HG02943 (cell line): ENCODE data around the gene ABCB10.
"Not testable (repeated sequence)": the region's sequence is repeated elsewhere in the genome, so short reads cannot be mapped to it uniquely, and the experiment has no call there.

Source experiments
- ATAC-seq: cut with Tn5 transposase; IDR thresholded peaks from one replicate; pipeline ENCODE4 v1.9.1; 2021; ENCODE audit warnings: mild to moderate bottlenecking, low read depth, moderate library complexity; ENCODE audit not compliant: unreplicated experiment

The ABCB10 gene

GRCh38 chr1:229480495-229480894, 78.0 kb downstream of the ABCB10 start:
- no peak for ATAC-seq

GRCh38 chr1:229479660-229480399, 78.7 kb downstream of the ABCB10 start:
- ATAC-seq: peak; percentile 57

DNA sequence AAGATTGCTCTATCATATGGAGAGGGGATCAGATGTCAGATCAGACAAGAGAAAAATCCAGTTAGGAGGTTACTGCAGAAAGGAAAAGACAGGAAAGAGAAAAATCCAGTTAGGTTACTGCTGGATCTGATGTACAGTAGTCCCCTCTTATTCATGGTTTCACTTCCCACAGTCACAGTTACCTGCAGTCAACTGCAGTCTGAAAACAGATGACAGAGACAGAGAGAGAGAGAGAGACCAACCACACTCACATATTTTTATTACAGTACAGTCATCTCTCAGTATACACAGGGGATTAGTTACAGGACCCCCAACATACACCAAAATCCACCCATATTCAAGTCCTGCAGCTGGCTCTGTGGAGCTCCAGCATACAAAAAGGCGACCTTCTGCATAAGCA, 79.7 kb downstream of the ABCB10 start:
- peak; percentile 50 for ATAC-seq

DNA sequence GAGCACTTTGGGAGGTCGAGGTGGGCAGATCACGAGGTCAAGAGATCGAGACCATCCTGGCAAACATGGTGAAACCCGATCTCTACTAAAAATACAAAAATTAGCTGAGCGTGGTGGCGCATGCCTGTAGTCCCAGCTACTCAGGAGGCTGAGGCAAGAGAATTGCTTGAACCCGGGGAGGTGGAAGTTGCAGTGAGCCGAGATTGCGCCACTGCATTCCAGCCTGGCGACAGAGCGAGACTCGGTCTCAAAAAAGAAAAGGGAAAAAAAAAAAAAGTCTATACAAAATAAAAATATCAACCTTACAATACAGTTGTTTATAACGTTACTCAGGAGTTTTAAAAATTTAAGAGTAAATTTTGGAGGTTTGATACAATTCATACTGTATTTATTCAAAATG, 82.6 kb downstream of the ABCB10 start:
- not testable (repeated sequence) for ATAC-seq

GRCh38 chr1:229474509-229474908, 84.0 kb downstream of the ABCB10 start:
- ATAC-seq: no peak

DNA sequence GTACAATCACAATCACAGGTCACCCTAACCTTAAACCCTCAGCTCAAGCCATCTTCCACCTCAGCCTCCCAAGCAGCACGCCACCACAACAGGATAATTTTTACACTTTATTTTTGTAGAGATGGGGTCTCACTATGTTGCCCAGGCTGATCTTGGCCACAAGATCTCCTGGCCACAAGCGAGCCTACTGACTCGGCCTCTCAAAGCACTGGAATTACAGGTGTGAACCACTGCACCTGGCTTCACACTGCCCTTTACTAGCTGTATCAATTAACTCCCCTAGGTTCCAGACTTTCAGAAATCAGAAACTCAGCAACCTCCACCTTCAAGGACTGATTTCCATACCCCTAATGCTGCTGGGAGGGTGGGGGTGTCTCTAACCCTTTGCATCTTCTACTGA, 87.3 kb downstream of the ABCB10 start:
- ATAC-seq: no peak

GRCh38 chr1:229470406-229471043, 88.0 kb downstream of the ABCB10 start:
- ATAC-seq: no peak

DNA sequence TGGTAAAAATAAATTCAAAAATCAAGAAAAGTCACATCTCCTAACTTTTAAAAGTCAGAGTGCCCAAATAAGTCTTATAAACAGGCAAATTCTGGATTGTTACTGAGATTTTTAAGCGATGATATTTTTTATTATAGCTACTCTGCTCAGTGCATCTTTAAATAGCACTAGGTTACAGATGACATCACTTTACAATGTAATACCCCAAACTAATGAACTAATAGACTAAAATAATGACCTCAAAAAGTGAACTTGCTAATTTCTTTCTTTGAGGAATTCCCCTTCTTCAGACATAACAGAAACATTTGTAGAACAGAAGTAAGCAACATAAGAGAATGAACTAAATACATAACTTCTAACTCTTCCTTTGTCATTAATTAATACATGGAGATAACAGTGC, 91.6 kb downstream of the ABCB10 start:
- ATAC-seq: no peak
